NT2/D1 (cell line): ENCODE data around the gene SRPK2.

Experiments used
- DNase-seq: peaks from one replicate; pipeline ENCODE4 v3.0.0-alpha.2; 2011; ENCODE audit warnings: low read depth, low spot score
- H3K27me3 ChIP-seq: 2 replicates; pipeline ENCODE4 v1.6.0; 2011; ENCODE audit warnings: mild to moderate bottlenecking; ENCODE audit not compliant: insufficient read length, insufficient read depth
- H3K36me3 ChIP-seq: 2 replicates; pipeline ENCODE4 v1.6.1; 2011; ENCODE audit warnings: mild to moderate bottlenecking, low read length, mixed read lengths; ENCODE audit not compliant: insufficient read depth, insufficient read length
- H3K4me1 ChIP-seq: 2 replicates; pipeline ENCODE4 v1.5.1; 2011; ENCODE audit not compliant: insufficient read depth, insufficient read length
- H3K4me3 ChIP-seq: 2 replicates; pipeline ENCODE4 v1.5.1; 2011; ENCODE audit warnings: low read depth; ENCODE audit not compliant: insufficient read length
- H3K9ac ChIP-seq: 2 replicates; pipeline ENCODE4 v1.6.0; 2011; ENCODE audit warnings: low read depth; ENCODE audit not compliant: insufficient read length
- H3K9me3 ChIP-seq: 2 replicates; pipeline ENCODE4 v1.5.1; 2011; ENCODE audit warnings: mild to moderate bottlenecking, low read length; ENCODE audit not compliant: insufficient read depth
- SUZ12 ChIP-seq: IDR thresholded peaks from 2 replicates; pipeline ENCODE4 v1.6.1; 2011; ENCODE audit not compliant: insufficient read length, insufficient read depth; ENCODE audit errors: extremely low read depth
- YY1 ChIP-seq: IDR thresholded peaks from 2 replicates; pipeline ENCODE4 v1.6.1; 2011; ENCODE audit not compliant: insufficient read length, insufficient read depth
- ZNF274 ChIP-seq: IDR thresholded peaks from 2 replicates; pipeline ENCODE4 v1.6.1; 2011; ENCODE audit warnings: mild to moderate bottlenecking, low read depth, low read length

The SRPK2 gene

GRCh38 chr7:105164751-105165150, 224.0 kb downstream of the SRPK2 start:
- no peaks in the 10 kb centered on the region; the same call in 1 of the 2 replicates for H3K9me3 ChIP-seq
- H3K36me3 ChIP-seq = peaks cover 22% of the 10 kb centered on the region
- no peak overlapping the region for H3K4me3 ChIP-seq
- H3K27me3 ChIP-seq = no peaks in the 10 kb centered on the region
- DNase-seq = no peak
- no peak for TF ChIP-seq ZNF274
- no peak for TF ChIP-seq SUZ12
- no peak for TF ChIP-seq YY1
- H3K9ac ChIP-seq = no peak overlapping the region
- no peaks in the 10 kb centered on the region for H3K4me1 ChIP-seq

DNA sequence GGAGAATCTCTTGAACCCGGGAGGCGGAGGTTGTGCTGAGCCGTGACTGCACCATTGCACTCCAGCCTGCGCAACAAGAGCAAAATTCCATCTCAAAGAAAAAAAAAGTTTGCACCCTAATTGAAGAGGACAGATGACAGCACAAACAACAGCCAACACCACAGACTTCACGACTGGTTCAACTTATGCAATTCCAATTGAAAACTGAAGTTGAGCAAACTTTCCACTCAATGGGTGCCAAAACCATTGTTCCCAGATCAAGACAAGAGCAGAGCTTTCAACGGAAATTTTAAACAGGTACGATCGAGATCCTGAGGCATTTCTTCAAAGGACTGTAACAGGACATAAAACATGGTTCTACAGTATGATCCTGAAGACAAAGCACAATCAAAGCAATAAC, 225.0 kb downstream of the SRPK2 start:
- no peak for TF ChIP-seq YY1
- TF ChIP-seq ZNF274 = no peak
- no peak for TF ChIP-seq SUZ12
- H3K36me3 ChIP-seq = peaks cover 22% of the 10 kb centered on the region

DNA sequence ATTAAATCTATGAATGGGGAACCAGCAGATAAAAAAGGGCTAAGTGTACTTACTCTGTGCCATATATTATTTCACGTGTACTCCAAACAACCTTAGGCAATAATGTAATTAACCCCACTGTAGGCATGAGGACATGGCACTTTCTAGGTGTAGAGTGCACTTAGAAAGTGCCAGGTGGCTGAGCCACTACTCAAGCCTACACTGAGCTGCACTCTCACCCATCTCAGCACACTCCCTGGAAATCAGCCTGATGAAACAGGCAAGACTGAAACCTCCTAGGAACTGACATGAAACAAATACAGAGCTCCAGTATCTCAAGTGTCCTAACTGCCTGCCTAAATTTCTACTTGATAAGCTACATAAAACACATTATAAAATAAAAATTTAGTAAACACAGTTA, 227.4 kb downstream of the SRPK2 start:
- Histone ChIP-seq H3K4me1 (no peaks in the 10 kb centered on the region), H3K4me3 (no peak overlapping the region), H3K27me3 (no peaks in the 10 kb centered on the region), H3K9ac (no peak overlapping the region), H3K9me3 (no peaks in the 10 kb centered on the region; the same call in 1 of the 2 replicates), H3K36me3 (peaks cover 13% of the 10 kb centered on the region)
- no peak for DNase-seq
- no peak for TF ChIP-seq YY1
- TF ChIP-seq SUZ12 = no peak
- no peak for TF ChIP-seq ZNF274

More for the DNA sequence above, 225.0 kb downstream of the SRPK2 start:
- DNase-seq = no peak
- no peak overlapping the region for H3K9ac ChIP-seq
- H3K9me3 ChIP-seq = no peaks in the 10 kb centered on the region; the same call in 1 of the 2 replicates
- no peaks in the 10 kb centered on the region for H3K27me3 ChIP-seq
- H3K4me3 ChIP-seq = no peak overlapping the region
- no peaks in the 10 kb centered on the region for H3K4me1 ChIP-seq

DNA sequence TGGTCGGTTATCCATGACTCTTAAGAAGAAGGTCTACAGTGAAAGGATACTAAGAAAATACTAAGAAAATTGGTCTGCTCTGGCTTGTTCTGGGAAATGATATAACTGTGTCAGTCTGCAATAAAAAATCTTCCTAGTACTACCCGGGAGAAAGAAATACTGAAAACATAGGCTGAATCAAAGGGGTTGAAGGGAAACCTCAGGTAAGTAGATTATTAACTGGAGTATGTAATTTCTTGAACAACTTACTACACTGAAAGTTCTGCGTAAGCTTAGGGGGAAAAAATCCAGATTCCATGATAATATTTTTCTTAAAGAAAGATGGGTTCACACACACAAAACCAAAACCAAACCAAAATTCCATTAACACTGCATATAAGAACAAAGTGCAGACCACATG, 231.4 kb downstream of the SRPK2 start:
- DNase-seq = no peak
- Histone ChIP-seq H3K4me3 (no peak overlapping the region), H3K27me3 (no peaks in the 10 kb centered on the region), H3K4me1 (no peaks in the 10 kb centered on the region), H3K36me3 (no peaks in the 10 kb centered on the region), H3K9me3 (no peaks in the 10 kb centered on the region), H3K9ac (no peak overlapping the region)
- TF ChIP-seq SUZ12 (no peak), YY1 (no peak), ZNF274 (no peak)

DNA sequence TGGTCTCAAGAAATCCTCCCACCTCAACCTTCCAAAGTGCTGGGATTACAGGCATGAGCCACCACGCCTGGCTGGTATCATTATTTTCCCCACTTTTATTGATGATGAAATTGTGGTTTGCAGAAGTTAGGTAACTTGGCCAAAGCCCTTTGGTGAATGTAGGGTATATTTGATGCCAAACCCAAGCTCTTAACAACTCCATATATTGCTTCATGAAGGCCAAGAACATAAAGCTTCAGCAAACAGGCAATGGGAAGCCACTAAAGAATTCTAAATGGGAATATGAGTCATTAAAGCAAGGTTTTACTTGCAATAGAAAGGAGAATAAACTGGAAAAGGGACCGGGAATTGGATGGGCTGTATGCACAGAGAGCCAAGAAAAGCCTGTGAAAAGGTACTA, 232.0 kb downstream of the SRPK2 start:
- no peak for DNase-seq
- Histone ChIP-seq H3K36me3 (no peaks in the 10 kb centered on the region), H3K9ac (no peak overlapping the region), H3K4me3 (no peak overlapping the region), H3K4me1 (no peaks in the 10 kb centered on the region), H3K27me3 (no peaks in the 10 kb centered on the region), H3K9me3 (no peaks in the 10 kb centered on the region)
- no peak for TF ChIP-seq SUZ12
- TF ChIP-seq YY1 = no peak
- TF ChIP-seq ZNF274 = no peak

GRCh38 chr7:105154084-105154483, 234.6 kb downstream of the SRPK2 start:
- H3K36me3 ChIP-seq = no peaks in the 10 kb centered on the region
- no peak overlapping the region for H3K4me3 ChIP-seq
- H3K4me1 ChIP-seq = no peaks in the 10 kb centered on the region
- no peak overlapping the region for H3K9ac ChIP-seq
- no peaks in the 10 kb centered on the region for H3K9me3 ChIP-seq
- no peak for DNase-seq
- no peak for TF ChIP-seq YY1
- TF ChIP-seq ZNF274 = no peak
- TF ChIP-seq SUZ12 = no peak
- no peaks in the 10 kb centered on the region for H3K27me3 ChIP-seq

DNA sequence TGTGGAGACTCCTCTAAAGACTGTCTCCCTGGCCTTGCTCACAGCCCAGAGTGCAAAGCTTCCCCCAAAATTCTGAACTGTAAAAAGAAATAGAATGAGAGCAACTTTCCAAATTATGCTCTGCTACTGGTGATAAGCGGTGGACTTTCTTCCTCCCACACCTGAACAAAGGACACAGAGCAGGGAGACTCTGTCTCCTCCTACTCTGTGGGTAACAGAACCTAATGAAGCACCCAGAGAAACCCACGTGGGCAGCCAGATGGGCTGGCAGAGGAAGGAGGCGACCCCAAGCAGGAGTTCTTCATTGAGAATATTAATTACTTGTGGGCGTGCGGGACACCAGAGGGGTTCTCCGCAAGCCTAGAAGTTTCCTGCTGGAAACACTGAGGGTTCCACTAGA, 235.2 kb downstream of the SRPK2 start:
- DNase-seq = no peak
- no peaks in the 10 kb centered on the region for H3K36me3 ChIP-seq
- no peak overlapping the region for H3K4me3 ChIP-seq
- no peaks in the 10 kb centered on the region for H3K4me1 ChIP-seq
- no peak for TF ChIP-seq ZNF274
- no peak for TF ChIP-seq SUZ12
- TF ChIP-seq YY1 = no peak
- no peak overlapping the region for H3K9ac ChIP-seq
- H3K27me3 ChIP-seq = no peaks in the 10 kb centered on the region
- no peaks in the 10 kb centered on the region for H3K9me3 ChIP-seq

DNA sequence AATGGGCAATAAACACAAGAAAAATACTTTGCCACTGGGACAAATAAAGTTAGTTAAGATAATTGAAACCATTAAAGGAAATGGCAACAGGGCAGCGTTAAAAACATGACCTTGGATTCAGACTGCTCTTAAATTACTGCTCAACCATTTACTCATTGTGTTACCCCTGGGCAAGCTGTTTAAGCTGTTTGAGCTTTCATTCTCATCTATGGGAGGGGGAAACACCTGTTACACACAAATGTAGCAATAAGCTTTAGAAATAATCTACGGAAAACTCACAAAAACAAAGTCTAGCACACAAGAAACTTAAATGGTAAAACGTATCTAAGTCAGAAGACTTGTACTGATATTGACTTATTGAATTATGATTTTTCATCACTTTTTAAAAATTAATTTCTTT, 237.6 kb downstream of the SRPK2 start:
- TF ChIP-seq ZNF274 (no peak), SUZ12 (no peak), YY1 (no peak)

More for the DNA sequence above, 237.6 kb downstream of the SRPK2 start:
- no peak overlapping the region for H3K9ac ChIP-seq
- no peaks in the 10 kb centered on the region for H3K36me3 ChIP-seq
- H3K4me1 ChIP-seq = no peaks in the 10 kb centered on the region
- DNase-seq = no peak
- H3K4me3 ChIP-seq = no peak overlapping the region
- H3K27me3 ChIP-seq = no peaks in the 10 kb centered on the region
- H3K9me3 ChIP-seq = no peaks in the 10 kb centered on the region
